GM18870 (cell line): ENCODE results near the gene RPRD1B.

Experiments
- ATAC-seq: cut with Tn5 transposase; IDR thresholded peaks from one replicate; pipeline ENCODE4 v1.9.1; 2021; ENCODE audit warnings: moderate library complexity; ENCODE audit not compliant: unreplicated experiment

The RPRD1B gene

DNA sequence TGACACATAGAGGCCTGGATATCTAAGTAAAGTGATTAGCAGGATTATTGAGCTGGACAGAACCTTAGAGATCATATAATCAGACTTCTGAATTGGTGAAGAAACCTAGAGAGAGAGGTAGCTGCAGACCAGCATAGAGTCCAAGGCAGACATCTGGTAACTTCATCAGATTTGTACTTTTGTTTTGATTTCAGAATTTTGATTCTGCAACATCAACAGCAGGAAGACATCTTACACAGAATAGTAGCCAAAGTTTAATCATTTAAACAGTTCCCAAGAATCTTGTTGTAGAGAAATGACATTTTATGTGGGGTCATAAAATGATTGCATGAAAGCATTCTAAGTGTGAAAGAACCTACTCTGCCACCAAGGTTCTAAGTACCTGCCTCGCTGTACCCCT, 39.4 kb downstream of the RPRD1B start:
- ATAC-seq, result no peak

DNA sequence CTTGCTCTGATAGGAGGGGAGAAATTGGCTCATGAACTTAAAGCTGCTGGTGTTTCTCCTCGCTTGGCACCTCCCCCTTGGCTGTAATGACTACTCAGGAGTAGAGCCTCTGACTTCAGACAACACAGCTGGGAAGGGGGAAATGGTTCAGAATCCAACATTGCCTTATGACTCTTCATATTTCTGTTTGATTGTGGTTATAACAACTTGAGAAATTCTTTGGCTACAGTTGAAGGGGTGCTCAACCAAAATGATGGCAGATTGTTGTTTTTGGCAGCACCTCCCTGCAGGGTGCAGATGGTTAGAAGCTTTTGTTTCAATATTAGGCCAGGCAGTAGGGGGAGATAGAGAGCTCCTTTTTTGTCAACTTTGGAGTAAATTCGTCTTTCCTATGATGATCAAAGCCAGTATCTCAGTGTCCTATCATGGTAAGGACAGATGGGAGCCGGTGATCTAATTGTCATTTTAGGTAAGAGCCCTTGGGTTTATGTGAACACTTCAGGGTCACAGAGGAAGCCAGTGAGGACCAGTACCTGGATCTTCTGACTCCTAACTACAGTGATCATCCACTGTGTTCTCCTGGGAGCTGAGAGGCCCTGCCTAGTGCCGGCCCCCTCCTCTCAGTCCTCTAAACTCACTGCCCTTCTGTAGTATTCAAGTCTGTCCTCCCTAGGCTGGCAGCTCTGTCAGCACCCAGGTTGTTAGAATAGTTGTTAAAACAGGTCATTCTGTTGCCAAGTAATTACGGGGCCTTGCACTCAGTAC, 39.9 kb downstream of the RPRD1B start:
- no peak for ATAC-seq

- ATAC-seq, result no peak
These were observed 41.8 kb downstream of the RPRD1B start for GRCh38 chr20:38075161-38075998.

DNA sequence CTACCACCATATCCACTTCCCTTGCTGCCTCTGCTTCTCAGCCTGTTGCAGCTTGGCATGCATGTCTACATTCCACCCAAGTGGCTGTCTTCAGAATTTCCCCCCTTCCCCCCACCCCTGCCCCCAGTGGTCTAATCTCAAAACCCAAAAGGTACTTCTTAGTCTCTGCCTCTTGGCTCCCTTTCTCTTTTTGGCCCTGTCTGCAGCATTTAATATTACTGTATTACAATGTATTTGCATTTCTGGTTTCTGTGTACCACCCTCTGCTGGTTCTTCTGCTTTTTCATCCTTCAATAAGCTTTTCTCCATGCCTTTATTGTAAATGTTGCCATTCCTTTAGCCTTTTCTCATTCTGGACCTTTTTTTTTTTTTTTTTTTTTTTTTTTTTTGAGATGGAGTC, 43.0 kb downstream of the RPRD1B start:
- no peak for ATAC-seq

DNA sequence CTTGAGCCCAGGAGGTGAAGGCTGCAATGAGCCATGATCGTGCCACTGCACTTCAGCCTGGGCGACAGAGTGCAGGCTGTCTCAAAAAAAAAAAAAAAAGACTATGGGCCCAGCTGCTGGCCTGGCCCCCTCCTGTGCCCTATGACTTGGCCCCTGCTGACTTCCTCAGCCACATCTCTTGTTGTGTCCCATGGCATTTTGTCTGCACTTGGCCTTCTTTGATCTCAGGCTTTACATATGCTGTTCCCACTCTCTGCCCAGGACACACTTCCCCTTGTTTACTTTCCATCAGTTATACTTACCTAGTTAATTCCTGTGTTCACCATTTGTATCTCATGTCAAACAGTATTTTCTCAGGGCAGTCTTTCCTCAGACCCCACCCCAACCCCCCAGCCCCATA, 44.5 kb downstream of the RPRD1B start:
- ATAC-seq, result no peak

DNA sequence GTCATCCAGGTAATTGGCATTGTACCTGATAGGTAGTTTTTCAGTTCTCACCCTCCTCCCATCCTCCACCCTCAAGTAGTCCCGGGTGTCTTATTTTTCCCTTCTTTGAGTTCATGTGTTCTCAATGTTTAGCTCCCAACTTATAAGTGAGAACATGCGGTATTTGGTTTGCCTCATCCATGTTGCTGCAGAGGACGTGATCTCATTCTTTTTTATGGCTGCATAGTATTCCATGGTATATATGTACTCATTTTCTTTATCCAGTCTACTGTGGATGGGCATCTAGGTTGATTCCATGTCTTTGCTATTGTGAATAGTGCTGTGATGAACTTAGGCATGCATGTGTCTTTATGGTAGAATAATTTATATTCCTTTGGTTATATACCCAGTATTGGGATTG, 45.8 kb downstream of the RPRD1B start:
- ATAC-seq, result no peak

DNA sequence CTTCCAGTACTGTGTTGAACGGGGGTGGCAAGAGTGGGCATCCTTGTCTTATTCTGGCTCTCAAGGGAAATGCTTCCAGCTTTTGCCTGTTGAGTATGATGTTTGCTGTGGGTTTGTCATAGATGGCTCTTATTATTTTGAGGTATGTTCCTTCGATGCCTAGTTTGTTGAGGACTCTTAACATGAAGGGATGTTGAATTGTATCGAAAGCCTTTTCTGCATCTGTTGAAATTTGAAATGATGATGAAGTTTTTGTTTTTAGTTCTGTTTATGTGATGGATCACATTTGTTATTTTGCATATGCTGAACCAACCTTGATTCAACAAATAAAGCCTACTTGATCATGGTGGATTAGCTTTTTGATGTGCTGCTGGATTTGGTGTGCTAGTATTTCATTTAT, 48.0 kb downstream of the RPRD1B start:
- ATAC-seq, result no peak

DNA sequence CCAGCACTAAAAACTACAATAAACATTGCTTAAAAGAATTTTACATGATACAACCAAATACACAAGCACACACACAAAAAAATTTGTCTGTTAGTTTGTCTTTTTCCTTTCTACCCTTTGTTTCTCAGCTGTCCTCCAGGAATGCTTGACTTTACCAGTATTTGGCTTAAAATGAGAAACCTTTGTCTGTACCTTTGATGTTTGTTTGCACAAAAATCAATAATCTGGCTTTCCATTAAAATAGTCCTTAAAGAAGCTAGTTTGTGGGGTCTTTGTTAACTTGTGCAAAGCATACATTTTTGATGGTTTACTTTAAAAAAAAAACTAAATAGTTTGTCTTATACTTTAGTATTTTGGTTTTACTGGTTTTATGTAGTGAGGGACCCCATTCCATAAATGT, 49.3 kb downstream of the RPRD1B start:
- no peak for ATAC-seq

GRCh38 chr20:38083338-38084048, 49.9 kb downstream of the RPRD1B start:
- ATAC-seq, result no peak

- no peak for ATAC-seq
These were observed 50.9 kb downstream of the RPRD1B start for GRCh38 chr20:38084425-38084951.

DNA sequence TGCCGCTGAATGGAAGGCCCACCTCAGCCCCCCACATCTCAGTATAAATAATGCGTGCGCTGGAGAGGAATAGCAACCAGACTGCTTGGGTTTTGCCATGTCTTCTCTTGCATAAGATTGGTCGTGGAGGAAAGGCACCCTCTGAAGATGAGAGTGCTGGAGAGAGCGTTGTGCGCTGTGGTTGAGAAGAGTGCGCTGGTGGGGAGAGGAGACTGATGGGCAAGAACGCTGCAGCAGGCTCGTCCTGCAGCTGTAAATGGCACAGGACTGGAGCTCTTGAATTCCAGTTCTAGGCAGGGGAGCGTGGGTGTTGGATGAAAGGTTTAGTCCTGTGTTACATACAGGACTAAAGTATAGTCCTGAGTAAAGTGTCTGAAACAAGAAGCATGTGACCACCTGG, 51.5 kb downstream of the RPRD1B start:
- ATAC-seq, result no peak

GRCh38 chr20:38089500-38089899, 56.0 kb downstream of the RPRD1B start:
- ATAC-seq, result no peak

GRCh38 chr20:38090061-38090460, 56.5 kb downstream of the RPRD1B start:
- ATAC-seq, result no peak

GRCh38 chr20:38091441-38092216, 58.1 kb downstream of the RPRD1B start:
- ATAC-seq, result no peak

GRCh38 chr20:38092260-38092857, 58.8 kb downstream of the RPRD1B start:
- ATAC-seq, result no peak

DNA sequence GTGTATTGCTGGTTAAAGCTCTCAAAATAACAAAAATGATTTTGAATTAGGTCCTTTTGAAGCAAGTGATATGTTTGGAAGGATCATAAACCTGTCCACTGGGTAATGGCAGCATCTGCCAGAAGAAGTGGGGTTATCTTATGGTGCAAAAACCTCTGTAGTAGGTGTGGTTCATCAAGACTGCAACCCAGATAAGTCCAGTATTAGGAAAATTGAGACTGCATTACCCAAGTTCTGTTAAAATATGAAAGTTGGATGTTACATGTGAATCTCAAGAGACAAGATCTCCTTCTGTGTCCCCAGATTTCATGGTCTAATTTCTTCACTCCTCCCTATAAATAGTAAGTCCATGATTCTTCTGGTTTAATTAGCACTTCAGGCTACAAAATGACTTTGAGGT, 59.4 kb downstream of the RPRD1B start:
- no peak for ATAC-seq

DNA sequence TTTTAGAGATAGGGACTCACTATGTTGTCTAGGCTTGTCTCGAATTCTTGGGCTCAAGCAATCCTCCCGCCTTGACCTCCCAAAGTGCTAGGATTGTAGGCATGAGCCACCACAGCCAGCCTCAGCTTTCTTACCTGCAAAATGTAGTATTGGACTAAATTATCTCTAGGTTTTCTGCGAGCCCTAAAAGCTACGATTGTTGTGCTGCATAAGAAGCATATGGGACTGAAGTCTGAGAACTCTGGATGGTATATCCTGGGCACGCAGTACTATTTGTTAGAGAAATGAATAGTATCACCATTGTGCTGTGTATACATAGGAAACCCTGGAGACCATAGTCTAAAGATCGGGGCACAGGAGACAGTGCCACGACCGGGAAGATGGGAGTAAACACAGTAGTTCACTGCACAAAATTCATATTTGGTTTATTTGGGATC, 60.1 kb downstream of the RPRD1B start:
- ATAC-seq, result no peak

- peak; percentile 65 for ATAC-seq
These were observed 60.9 kb downstream of the RPRD1B start for GRCh38 chr20:38094373-38094891.

- no peak for ATAC-seq
These were observed 61.6 kb downstream of the RPRD1B start for GRCh38 chr20:38095017-38095686.
